Epithelial cell of proximal tubule (primary cell): ENCODE measurements around the gene ITGB5. TPM values are rescaled to one million over a fixed set of nuclear protein-coding genes. Genes with fewer than 3 reads are reported as not detected.

Experiments
- DNase-seq: peaks from one replicate; pipeline ENCODE4 v3.0.0-alpha.2; 2011; ENCODE audit warnings: low read depth
- H3K4me3 ChIP-seq: 2 replicates; pipeline ENCODE4 v1.5.1; 2011; ENCODE audit warnings: low read depth, mild to moderate bottlenecking, low read length
- total RNA-seq: library from RNA; depleted of rRNA; stranded (reverse); fragments of >200 nt; gene quantifications from 2 replicates; pipeline ENCODE4 v1.2.3, GENCODE V29; 2015
- TF ChIP-seq, protein P1 (sequence below): conservative IDR thresholded peaks from 2 replicates; pipeline ENCODE4 v1.5.1; 2012; ENCODE audit warnings: low read depth, mild to moderate bottlenecking, low read length

The ITGB5 gene
- total RNA-seq, 1 donor from 2014 or later, result 141 TPM

- TF ChIP-seq, protein P1, sequence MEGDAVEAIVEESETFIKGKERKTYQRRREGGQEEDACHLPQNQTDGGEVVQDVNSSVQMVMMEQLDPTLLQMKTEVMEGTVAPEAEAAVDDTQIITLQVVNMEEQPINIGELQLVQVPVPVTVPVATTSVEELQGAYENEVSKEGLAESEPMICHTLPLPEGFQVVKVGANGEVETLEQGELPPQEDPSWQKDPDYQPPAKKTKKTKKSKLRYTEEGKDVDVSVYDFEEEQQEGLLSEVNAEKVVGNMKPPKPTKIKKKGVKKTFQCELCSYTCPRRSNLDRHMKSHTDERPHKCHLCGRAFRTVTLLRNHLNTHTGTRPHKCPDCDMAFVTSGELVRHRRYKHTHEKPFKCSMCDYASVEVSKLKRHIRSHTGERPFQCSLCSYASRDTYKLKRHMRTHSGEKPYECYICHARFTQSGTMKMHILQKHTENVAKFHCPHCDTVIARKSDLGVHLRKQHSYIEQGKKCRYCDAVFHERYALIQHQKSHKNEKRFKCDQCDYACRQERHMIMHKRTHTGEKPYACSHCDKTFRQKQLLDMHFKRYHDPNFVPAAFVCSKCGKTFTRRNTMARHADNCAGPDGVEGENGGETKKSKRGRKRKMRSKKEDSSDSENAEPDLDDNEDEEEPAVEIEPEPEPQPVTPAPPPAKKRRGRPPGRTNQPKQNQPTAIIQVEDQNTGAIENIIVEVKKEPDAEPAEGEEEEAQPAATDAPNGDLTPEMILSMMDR, result no peak
- DNase-seq, result no peak
- no peak overlapping the region for H3K4me3 ChIP-seq
Measured at GRCh38 chr3:124805671-124806070, 81.5 kb downstream of the ITGB5 start.

GRCh38 chr3:124804875-124805274, 82.3 kb downstream of the ITGB5 start:
- no peak overlapping the region for H3K4me3 ChIP-seq
- no peak for DNase-seq
- TF ChIP-seq, protein P1, result no peak

DNA sequence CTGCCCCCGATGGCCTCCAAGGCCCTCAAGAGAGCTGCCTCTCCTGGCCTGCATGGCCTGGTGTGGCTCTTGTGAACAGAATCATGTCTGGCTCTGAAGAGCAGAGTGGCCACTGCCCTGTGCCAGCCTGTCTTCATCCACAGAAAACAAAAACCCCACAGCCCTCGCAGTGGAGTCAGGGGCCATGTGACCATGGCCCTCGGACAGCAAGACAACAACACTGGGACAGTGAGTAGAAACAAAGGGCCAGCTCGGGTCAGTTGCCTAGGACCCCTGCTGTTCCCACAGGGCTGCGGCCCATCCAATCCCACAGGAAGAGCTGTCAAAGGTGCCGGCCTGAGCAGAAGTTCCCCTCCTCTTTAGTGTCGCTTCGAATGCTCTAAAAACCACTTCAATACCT, 84.5 kb downstream of the ITGB5 start:
- DNase-seq, result no peak
- H3K4me3 ChIP-seq, result no peak overlapping the region
- TF ChIP-seq, protein P1, result no peak

GRCh38 chr3:124802061-124802698, 85.0 kb downstream of the ITGB5 start:
- H3K4me3 ChIP-seq, result no peak overlapping the region
- TF ChIP-seq, protein P1, result no peak
- DNase-seq, result no peak

DNA sequence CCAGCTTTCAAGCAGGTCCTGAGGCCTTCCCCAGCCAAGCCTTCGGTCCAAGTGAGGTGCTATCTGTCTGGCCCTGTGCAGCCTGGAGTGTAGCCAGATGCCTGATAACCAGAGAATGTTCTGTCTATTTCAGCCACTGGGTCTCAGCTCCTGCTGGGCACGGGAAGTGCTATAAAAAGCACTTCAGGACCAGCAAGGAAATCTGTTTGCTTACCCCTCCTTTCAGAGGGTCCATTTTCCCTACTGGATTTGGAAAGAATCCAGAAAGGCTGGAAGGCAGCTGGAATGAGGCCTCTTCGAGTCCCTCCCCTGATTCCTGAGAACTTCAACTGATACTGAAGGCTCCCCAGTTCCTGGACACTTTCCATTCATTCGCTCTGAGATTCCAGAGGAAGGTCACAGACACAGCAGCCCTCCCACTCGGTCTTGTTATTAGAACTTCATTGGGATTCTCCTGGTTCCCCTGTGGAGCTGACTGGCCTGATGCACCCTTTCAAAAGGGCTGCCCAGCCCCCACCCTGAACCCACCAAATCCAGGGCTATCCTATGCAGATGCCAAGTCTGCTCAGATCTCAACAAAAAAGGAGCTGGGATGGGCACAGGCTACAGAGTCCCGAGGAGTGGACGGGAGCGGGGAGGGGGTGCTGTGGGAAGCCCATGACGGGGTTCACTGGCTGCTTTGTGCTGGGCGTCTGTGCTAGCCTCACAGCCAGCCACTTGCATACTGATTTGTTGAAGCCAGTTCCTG, 86.5 kb downstream of the ITGB5 start:
- H3K4me3 ChIP-seq, result no peak overlapping the region
- TF ChIP-seq, protein P1, result no peak

DNA sequence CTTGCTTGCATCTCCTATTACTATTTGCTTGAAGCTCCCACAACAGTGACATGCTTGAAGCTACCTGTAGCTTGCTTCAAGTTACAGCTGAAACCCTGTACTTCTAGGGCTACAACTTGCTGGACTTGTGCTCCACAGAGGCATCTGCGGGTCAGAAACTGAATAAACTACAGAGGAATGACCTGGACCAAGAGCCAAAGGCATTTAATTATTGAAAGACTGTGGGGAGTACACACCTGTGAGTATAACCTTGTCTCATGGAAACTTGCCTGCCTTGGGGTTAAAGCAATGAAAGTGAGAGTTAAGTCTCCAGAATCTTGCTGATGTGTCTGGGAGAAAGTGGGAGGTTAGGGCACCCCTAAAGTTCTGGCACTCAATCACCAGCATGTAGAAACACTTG, 87.1 kb downstream of the ITGB5 start:
- no peak overlapping the region for H3K4me3 ChIP-seq
- TF ChIP-seq, protein P1, result no peak
- no peak for DNase-seq

More for the DNA sequence above, 86.5 kb downstream of the ITGB5 start:
- no peak for DNase-seq
